ENCODE results near the gene NBPF12.
"Not testable (repeated sequence)": the region's sequence is repeated elsewhere in the genome, so short reads cannot be mapped to it uniquely, and the experiment has no call there.

The NBPF12 gene

DNA sequence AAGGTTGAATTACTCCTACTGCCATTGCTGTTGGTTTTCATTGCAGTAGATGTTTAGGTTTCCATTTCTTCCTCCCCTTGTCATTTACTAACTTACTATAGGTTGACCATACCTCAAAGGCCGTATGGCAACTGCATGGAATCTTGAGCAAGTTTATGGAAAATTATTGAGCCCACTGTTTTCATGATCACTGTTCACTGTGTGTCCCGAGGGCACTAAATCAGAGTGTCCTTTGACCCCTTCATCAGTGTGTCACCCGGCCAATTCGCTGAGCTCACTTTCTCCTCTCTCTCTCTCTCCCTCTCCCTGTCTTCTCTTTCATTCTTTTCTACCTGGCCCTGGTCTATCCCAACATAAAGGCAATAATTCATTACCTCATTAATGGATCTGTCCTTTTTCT, 47.7 kb downstream of the NBPF12 start:
- not testable (repeated sequence) for DNase-seq

DNA sequence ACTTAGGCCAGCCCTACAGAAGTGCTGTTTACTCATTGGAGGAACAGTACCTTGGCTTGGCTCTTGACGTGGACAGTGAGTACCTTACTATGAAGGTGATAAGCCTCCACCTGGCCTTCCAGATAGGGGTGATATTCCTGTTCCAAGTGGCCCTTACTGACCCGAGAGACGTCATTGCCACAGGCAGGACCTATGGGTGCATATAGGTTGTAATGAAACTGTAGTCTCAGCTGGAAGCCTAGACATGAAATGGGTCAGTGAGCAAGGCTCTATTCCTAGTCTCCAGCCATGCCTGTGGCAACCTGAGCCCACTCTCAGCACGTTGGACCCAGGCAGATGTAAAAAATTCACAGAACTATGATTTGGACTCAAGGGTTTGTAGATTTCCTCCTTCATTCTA, 48.3 kb downstream of the NBPF12 start:
- DNase-seq, result not testable (repeated sequence)

DNA sequence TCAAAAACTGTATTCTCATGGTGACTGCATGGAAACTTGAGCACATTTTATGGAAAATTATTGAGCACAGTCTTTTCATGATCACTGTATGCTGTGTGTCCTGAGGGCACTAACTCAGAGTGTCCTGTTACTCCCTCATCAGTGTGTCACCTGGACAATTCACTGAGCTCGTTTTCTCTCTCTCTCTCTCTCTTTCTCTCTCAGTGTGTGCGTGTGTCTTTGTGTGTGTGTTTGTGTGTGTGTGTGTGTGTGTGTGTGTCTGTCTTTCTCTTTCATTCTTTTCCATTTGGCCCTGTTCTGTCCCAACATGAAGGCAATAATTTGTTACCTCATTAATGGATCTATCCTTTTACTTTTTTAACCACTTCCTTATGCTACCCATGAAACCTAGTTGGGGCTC, 49.4 kb downstream of the NBPF12 start:
- DNase-seq, result not testable (repeated sequence)

DNA sequence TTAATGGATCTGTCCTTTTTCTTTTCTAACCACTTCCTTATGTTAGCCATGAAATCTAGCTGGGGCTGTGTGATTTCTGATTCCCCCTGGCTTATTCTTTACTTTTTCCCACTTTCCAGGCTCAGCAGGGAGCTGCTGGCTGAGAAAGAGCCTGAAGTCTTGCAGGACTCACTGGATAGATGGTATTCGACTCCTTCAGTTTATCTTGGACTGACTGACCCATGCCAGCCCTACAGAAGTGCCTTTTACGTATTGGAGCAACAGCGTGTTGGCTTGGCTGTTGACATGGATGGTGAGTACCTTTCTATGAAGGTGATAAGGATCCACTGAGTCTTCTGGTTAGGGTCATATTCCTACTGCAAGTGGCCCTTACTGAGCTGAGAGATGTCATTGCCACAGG, 51.3 kb downstream of the NBPF12 start:
- DNase-seq, result not testable (repeated sequence)

DNA sequence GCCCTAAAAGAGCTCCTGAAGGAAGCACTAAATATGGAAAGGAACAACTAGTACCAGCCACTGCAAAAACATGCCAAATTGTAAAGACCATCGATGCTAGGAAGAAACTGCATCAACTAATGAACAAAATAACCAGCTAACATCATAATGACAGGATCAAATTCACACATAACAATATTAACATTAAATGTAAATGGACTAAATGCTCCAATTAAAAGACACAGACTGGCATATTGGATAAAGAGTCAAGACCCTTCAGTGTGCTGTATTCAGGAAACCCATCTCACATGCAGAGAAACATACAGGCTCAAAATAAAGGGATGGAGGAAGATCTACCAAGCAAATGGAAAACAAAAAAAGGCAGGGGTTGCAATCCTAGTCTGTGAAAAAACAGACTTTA, 70.4 kb downstream of the NBPF12 start:
- DNase-seq, result not testable (repeated sequence)

DNA sequence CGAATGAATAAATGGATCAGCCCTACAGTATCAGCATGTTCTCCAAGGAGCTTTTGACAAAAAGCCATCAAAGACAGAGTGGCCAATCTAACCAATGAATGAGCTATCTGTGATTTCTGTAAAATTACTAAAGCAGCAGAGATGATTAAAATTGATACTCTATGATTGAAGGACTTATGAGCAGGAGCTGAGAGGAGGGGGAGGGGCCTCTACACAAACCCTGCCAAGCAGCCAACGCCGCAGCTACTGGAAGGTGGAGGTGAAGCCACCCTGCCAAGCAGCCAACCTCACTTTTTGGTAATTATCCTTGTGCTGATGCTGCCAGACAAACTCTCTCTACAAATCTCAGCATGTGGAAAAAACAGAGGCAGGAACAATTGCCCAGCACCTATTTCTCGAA, 88.9 kb downstream of the NBPF12 start:
- DNase-seq, result not testable (repeated sequence)

DNA sequence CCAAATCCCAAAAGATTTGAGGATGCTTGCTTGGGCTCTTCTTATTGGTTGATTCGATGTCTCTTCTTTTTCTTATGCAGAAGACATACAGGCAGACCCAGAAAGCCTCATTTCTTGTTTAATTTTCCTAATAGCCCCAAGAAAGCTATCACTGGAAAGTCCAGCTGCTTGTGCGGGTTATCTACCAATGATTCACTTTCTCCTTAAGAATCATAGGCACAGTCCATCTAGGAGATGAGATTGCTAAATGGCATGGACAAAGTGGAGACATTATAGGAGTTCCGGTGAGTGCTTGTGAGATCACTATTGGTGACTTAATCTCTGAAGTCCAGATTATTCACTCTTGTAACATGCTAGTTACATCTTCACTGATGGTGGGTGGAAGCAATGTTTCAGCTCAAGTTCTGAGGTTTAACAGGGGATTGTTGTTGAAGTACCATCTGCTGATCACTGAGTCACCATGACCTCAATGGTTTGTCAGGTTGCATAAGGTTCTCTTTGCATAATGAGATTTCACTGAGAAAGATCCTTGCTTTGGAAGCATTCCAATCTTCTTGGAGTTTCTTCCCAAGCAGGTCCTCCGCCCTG, 92.0 kb downstream of the NBPF12 start:
- not testable (repeated sequence) for DNase-seq

DNA sequence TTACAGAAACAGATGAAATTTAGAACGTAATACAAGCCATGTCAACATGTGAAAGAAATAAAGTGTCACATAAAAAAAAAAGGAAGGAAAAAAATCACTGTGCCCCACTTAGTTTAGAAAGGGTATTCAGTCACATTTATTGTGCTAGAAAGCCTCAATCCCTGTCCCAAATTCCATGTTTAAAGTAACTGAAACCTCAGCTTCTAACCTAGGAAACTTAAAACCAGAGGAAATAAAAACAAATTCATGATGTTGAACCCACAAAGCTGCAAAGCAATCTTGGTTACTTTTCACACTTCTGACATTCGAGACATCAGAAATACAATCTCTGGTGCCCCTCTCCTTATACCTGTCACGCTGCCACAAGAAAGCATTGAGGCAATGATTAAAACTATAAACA, 101.8 kb downstream of the NBPF12 start:
- DNase-seq, result no peak

DNA sequence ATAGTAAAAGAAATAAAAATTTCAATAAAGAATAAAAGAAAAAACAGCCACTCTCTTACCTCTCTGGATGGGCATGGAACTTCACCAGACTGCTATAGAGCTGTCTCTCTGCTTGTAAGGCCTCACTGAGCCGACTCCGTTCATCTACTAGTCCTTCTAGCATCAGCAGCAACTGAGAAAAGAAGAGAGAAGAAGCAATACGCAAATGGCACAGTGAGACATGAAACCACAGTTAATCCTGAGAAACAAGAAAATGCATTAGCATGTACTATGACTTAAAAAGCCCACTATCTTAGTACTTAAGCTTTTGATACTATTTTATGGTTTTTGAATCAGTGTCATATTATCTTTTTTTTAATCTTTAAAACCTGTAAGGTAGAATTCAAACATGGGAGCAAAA, 104.8 kb downstream of the NBPF12 start:
- not testable (repeated sequence) for DNase-seq

DNA sequence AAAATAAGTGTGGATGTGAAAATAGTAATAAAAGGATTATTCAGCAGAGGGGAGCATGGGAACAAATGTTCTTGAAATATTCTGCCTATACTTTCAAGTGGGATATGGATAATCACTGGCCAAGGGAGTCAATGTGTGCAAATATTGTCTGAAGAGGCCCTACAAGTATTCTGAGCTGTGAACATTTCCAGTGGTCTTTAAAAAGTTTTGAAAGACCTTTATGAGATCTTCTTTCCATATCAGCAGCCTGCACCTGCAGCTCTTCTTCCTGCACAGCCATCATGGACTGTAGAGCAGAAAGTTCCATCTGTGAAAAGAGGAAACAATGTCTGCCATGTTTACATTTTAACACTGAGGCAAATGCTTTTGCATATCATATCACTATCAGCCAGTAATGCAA, 106.4 kb downstream of the NBPF12 start:
- not testable (repeated sequence) for DNase-seq

Data from activated CD4-positive, alpha-beta T cell treated with anti-CD3 and anti-CD28 coated beads, Interleukin-2, amount 50 U/mL, for 1 hour (primary cell).